Measurements from ENCODE around the gene ZNF136. TPM values are rescaled to one million over a fixed set of nuclear protein-coding genes. Genes with fewer than 3 reads are reported as not detected.

The ZNF136 gene
- 16.5 to 18.7 TPM (median 17.9 TPM) in 3 replicates for total RNA-seq

DNA sequence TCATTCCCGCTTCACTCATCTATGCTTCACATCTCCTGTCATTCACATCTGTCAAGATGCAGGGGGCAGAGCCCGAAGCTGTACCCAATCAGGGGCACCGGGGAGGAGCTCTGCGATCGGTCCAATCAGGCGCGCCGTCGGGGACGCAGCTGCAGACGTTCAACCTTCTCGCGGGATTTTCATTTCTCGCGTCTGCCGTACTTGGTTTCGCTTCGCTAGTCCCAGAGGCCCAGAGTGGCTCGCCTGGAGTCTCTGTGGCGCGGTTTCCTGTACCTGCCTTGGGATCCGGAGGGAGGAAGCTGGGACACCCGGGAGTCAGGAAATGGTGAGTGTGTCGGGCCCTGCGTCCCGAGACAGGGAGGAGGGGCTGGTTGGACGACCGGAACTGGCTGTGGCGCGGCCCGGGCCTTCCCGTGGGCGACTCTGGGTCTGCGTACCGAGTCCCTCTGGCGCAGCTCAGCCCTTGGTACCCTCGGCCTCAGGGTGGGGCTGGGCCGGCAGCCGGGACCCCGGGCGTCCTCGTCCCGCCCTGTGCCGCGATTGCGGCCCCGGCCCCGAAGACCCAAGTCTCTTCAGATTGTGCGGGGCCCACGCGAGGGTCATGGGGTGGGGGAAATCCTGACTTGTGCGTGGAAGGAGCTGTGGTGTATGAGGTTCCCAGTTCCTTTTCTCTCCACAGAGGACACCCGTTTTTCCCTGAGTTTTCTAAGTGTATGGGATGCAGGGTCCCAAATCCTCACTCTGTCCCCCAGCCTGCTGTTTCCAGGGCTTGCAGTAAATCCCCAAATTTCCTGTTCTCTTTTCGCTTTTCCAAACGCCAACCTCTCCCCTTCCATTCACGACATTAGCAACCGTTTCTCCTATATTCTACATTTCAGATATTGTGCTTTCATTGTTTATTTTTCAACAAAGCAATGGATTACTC, at the start of gene ZNF136:
TSS of gene ZNF136 (plus strand) at position 215 of the 925 bp plus-strand sequence. CDS start at position 323, 108 bp downstream.
- DNase-seq (ENCODE audit: low spot score in 2 of 2, unreplicated experiment in 2 of 2) = peak; percentile 80 to 87
- H3K9me3 Mint-ChIP-seq = no peaks in the 10 kb centered on the region
- TF ChIP-seq CTCF (IDR thresholded peaks at IDR 0.05; ENCODE audit: unreplicated experiment) = no peak
- no peaks in the 10 kb centered on the region for H3K27me3 Mint-ChIP-seq (ENCODE audit: low read depth)
- peak within 1 kb of the TSS; percentile 99 for H3K27ac Mint-ChIP-seq
- peaks cover 20% of the 10 kb centered on the region for H3K4me1 Mint-ChIP-seq
- peak within 1 kb of the TSS; percentile 92 for H3K4me3 Mint-ChIP-seq
- H3K36me3 Mint-ChIP-seq = peaks cover 2% of the 10 kb centered on the region

DNA sequence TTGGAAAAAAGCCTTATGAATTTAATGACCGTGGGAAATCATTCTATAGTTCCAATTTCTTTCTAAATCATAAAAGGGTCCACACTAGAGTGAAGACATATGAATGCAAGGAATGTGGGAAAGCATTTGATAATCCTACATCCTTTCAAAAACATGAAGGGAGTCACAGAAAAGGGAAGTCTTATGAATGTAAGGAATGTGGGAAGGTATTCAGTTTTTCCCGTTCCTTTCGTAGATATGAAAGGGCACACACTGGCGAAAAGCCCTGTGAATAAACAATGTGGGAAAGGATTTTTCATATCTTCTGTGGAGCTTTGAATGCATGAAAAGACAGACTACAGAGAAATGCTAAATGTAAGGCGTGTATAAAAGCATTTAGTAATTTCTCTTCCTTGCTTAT, 49.8 kb upstream of the ZNF136 start:
- no peak for DNase-seq (ENCODE audit: low spot score in 2 of 2, unreplicated experiment in 2 of 2)
- no peak overlapping the region for H3K27ac Mint-ChIP-seq
- no peaks in the 10 kb centered on the region for H3K27me3 Mint-ChIP-seq (ENCODE audit: low read depth)
- peaks cover 62% of the 10 kb centered on the region for H3K36me3 Mint-ChIP-seq
- TF ChIP-seq CTCF (IDR thresholded peaks at IDR 0.05; ENCODE audit: unreplicated experiment) = no peak
- no peaks in the 10 kb centered on the region for H3K4me1 Mint-ChIP-seq
- no peak overlapping the region for H3K4me3 Mint-ChIP-seq
- H3K9me3 Mint-ChIP-seq = peaks cover 51% of the 10 kb centered on the region

- no peak for DNase-seq (ENCODE audit: low spot score in 2 of 2, unreplicated experiment in 2 of 2)
- Mint-ChIP-seq H3K36me3 (peaks cover 35% of the 10 kb centered on the region), H3K27me3 (ENCODE audit: low read depth) (no peaks in the 10 kb centered on the region), H3K4me1 (no peaks in the 10 kb centered on the region), H3K9me3 (peaks cover 25% of the 10 kb centered on the region), H3K27ac (no peak overlapping the region), H3K4me3 (no peak overlapping the region)
- no peak for TF ChIP-seq CTCF (IDR thresholded peaks at IDR 0.05; ENCODE audit: unreplicated experiment)
Observed at GRCh38 chr19:12117201-12117970, 45.5 kb upstream of the ZNF136 start.

DNA sequence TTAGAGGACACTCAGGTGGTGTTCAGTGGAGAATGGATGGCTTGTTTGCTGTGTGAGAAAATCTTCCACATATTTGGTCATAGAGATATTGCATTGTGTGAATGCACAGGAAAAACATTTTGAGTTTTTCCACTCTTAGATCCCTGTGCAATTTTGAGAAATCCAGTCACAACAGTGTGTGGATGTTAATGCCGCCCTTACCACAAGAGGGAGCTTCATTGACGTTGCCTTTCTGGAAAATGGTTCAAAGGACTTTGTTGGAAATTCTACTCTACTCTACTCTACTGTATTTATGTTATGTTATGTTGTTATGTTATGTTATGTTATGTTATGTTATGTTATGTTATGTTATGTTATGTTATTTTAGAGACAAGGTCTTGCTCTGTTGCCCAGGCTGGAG, 36.2 kb upstream of the ZNF136 start:
- no peak for TF ChIP-seq CTCF (IDR thresholded peaks at IDR 0.05; ENCODE audit: unreplicated experiment)
- peaks cover 39% of the 10 kb centered on the region for H3K9me3 Mint-ChIP-seq
- no peak for DNase-seq (ENCODE audit: low spot score in 2 of 2, unreplicated experiment in 2 of 2)
- H3K36me3 Mint-ChIP-seq = peaks cover 38% of the 10 kb centered on the region
- no peak overlapping the region for H3K4me3 Mint-ChIP-seq
- H3K27me3 Mint-ChIP-seq (ENCODE audit: low read depth) = no peaks in the 10 kb centered on the region
- H3K27ac Mint-ChIP-seq = no peak overlapping the region
- H3K4me1 Mint-ChIP-seq = no peaks in the 10 kb centered on the region

DNA sequence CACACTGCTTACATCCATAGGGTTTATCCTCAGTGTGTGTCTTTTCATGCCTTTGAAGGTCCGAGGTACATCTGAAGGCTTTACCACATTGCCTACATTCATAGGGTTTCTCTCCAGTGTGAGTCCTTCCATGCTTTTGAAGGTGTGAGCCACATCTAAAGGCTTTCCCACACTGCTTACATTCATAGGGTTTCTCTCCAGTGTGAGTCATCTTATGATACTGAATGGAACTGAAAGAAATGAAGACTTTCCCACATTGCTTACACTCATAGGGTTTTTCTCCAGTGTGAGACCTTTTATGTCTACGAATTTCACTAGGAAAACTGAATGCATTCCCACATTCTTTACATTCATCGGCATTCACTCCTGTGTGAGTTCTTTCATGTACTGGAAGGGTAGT, 29.8 kb upstream of the ZNF136 start:
- Mint-ChIP-seq H3K9me3 (peaks cover 54% of the 10 kb centered on the region), H3K27ac (no peak overlapping the region), H3K27me3 (ENCODE audit: low read depth) (no peaks in the 10 kb centered on the region), H3K4me1 (peaks cover 2% of the 10 kb centered on the region), H3K4me3 (no peak overlapping the region), H3K36me3 (peaks cover 76% of the 10 kb centered on the region)
- DNase-seq (ENCODE audit: low spot score in 2 of 2, unreplicated experiment in 2 of 2) = no peak
- no peak for TF ChIP-seq CTCF (IDR thresholded peaks at IDR 0.05; ENCODE audit: unreplicated experiment)

Data from mesothelial cell of epicardium (in vitro differentiated cells).